ENCODE results near the gene DDIT4.
A peak's percentile ranks its signal among the peaks of the same experiment; 100 is the strongest.

DDIT4 gene

GRCh38 chr10:72259491-72260238 lies 14.1 kb upstream of the DDIT4 start:
- DNase-seq (ENCODE audit: extremely low read depth, low read depth) = peak; percentile 53
- TF ChIP-seq, protein P1, sequence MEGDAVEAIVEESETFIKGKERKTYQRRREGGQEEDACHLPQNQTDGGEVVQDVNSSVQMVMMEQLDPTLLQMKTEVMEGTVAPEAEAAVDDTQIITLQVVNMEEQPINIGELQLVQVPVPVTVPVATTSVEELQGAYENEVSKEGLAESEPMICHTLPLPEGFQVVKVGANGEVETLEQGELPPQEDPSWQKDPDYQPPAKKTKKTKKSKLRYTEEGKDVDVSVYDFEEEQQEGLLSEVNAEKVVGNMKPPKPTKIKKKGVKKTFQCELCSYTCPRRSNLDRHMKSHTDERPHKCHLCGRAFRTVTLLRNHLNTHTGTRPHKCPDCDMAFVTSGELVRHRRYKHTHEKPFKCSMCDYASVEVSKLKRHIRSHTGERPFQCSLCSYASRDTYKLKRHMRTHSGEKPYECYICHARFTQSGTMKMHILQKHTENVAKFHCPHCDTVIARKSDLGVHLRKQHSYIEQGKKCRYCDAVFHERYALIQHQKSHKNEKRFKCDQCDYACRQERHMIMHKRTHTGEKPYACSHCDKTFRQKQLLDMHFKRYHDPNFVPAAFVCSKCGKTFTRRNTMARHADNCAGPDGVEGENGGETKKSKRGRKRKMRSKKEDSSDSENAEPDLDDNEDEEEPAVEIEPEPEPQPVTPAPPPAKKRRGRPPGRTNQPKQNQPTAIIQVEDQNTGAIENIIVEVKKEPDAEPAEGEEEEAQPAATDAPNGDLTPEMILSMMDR (IDR thresholded peaks at IDR 0.05; ENCODE audit: low read depth, low read length) = no peak

- no peak for DNase-seq (ENCODE audit: extremely low read depth, low read depth)
- TF ChIP-seq, protein P1 (IDR thresholded peaks at IDR 0.05; ENCODE audit: low read depth, low read length) = no peak
Observed at GRCh38 chr10:72260239-72260975, 13.3 kb upstream of the DDIT4 start.

GRCh38 chr10:72260976-72261783 lies 12.5 kb upstream of the DDIT4 start:
- TF ChIP-seq, protein P1 (IDR thresholded peaks at IDR 0.05; ENCODE audit: low read depth, low read length) = peak; percentile 13
- DNase-seq (ENCODE audit: extremely low read depth, low read depth) = no peak

DNA sequence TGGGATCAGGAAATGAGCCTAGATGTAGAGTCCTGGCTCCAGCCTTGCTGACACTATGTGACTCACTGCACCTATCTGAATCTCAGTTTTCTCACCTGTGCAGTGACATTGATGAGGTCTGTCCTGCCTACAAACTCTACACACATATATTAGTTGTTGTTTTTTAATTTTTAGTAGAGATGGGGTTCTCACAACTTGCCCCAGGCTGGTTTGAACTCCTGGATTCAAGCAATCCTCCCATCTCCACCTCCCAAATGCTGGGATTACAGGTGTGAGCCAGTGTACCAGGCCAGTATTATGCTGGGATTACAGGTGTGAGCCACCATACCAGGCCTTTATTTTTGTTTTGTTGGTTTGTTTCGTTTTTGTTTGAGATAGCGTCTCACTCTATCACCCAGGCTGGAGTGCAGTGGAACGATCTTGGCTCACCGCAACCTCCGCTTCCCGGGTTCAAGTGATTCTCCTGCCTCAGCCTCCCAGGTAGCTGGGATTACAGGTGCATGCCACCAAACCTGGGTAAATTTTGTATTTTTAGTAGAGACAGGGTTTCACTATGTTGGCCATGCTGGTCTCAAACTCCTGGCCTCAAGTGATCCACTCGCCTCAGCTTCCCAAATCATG lies 11.8 kb upstream of the DDIT4 start:
- TF ChIP-seq, protein P1 (IDR thresholded peaks at IDR 0.05; ENCODE audit: low read depth, low read length) = no peak
- no peak for DNase-seq (ENCODE audit: extremely low read depth, low read depth)

- TF ChIP-seq, protein P1 (IDR thresholded peaks at IDR 0.05; ENCODE audit: low read depth, low read length) = no peak
- no peak for DNase-seq (ENCODE audit: extremely low read depth, low read depth)
Observed at GRCh38 chr10:72263613-72264241, 10.0 kb upstream of the DDIT4 start.

- no peak for DNase-seq (ENCODE audit: extremely low read depth, low read depth)
Observed at GRCh38 chr10:72264536-72264935, 9.2 kb upstream of the DDIT4 start.

More at GRCh38 chr10:72264536-72264935, 9.2 kb upstream of the DDIT4 start:
- TF ChIP-seq, protein P1 (IDR thresholded peaks at IDR 0.05; ENCODE audit: low read depth, low read length) = no peak

Measured in AG09319 (cell line).